Parathyroid adenoma (tissue), 2 donors: Measurements from ENCODE around the gene PDZD7.

ENCODE experiments used
- H2AFZ ChIP-seq: fragments of 300-600 bp; sonication (generic); one replicate; pipeline ENCODE4 v1.7.0; 2017; ENCODE audit warnings: antibody characterized with exemption, mild to moderate bottlenecking
- H3K27ac ChIP-seq: fragments of 300-600 bp; sonication (generic); one replicate; pipeline ENCODE4 v1.7.0; 2017
- H3K27me3 ChIP-seq: fragments of 300-600 bp; sonication (generic); one replicate; pipeline ENCODE4 v1.7.0; 2017; ENCODE audit warnings: low read length; ENCODE audit not compliant: control insufficient read depth, insufficient read depth
- H3K36me3 ChIP-seq: fragments of 300-600 bp; sonication (generic); one replicate; pipeline ENCODE4 v1.7.0; 2017; ENCODE audit warnings: low read length; ENCODE audit not compliant: control insufficient read depth, insufficient read depth
- H3K4me1 ChIP-seq: fragments of 300-600 bp; sonication (generic); one replicate; pipeline ENCODE4 v1.7.0; 2017; ENCODE audit warnings: control low read depth
- H3K4me2 ChIP-seq: fragments of 300-600 bp; sonication (generic); one replicate; pipeline ENCODE4 v1.7.0; 2017; ENCODE audit warnings: low read length
- H3K4me3 ChIP-seq: fragments of 300-600 bp; sonication (generic); one replicate; pipeline ENCODE4 v1.7.0; 2017; ENCODE audit warnings: low read depth, low read length
- H3K79me2 ChIP-seq: fragments of 300-600 bp; sonication (generic); one replicate; pipeline ENCODE4 v1.7.0; 2017; ENCODE audit warnings: control low read depth
- H3K9ac ChIP-seq: fragments of 300-600 bp; sonication (generic); one replicate; pipeline ENCODE4 v1.7.0; 2017; ENCODE audit warnings: mild to moderate bottlenecking
- H3K9me3 ChIP-seq: fragments of 300-600 bp; sonication (generic); one replicate; pipeline ENCODE4 v1.7.0; 2017; ENCODE audit warnings: low read length; ENCODE audit not compliant: control insufficient read depth
- TF ChIP-seq, protein P1 (sequence below): fragments of 300-600 bp; sonication (generic); IDR thresholded peaks from one replicate; pipeline ENCODE4 v1.7.0; 2017; ENCODE audit warnings: antibody characterized with exemption, mild to moderate bottlenecking
- donor health status: primary hyperparathyroidism.

Gene PDZD7

DNA sequence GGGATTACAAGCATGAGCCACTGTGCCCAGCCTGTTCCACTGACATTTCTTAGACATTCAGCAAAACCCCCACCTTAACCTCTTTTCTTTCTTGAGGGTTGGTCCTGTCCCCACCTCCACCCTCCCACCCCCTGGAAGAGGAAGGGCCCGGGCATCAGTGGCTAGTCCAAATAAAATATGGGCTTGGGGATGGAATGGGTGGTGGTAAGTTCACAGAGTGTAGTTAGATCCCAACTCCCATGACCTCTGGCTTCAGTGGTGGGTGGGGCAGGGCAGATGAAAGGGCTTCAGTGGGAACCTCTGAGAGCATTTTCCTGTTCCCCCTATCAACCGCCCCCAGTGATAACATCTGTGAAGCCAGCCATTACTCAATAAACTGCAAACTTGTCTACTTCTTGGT lies 9.9 kb upstream of the PDZD7 start:
- Histone ChIP-seq H2AFZ (no peak overlapping the region), H3K4me2 (no peak overlapping the region), H3K79me2 (no peaks in the 10 kb centered on the region), H3K36me3 (no peaks in the 10 kb centered on the region), H3K4me3 (no peak overlapping the region), H3K27ac (no peak overlapping the region), H3K27me3 (no peaks in the 10 kb centered on the region), H3K4me1 (peaks cover 16% of the 10 kb centered on the region), H3K9me3 (no peaks in the 10 kb centered on the region), H3K9ac (no peak overlapping the region)
- TF ChIP-seq, protein P1, sequence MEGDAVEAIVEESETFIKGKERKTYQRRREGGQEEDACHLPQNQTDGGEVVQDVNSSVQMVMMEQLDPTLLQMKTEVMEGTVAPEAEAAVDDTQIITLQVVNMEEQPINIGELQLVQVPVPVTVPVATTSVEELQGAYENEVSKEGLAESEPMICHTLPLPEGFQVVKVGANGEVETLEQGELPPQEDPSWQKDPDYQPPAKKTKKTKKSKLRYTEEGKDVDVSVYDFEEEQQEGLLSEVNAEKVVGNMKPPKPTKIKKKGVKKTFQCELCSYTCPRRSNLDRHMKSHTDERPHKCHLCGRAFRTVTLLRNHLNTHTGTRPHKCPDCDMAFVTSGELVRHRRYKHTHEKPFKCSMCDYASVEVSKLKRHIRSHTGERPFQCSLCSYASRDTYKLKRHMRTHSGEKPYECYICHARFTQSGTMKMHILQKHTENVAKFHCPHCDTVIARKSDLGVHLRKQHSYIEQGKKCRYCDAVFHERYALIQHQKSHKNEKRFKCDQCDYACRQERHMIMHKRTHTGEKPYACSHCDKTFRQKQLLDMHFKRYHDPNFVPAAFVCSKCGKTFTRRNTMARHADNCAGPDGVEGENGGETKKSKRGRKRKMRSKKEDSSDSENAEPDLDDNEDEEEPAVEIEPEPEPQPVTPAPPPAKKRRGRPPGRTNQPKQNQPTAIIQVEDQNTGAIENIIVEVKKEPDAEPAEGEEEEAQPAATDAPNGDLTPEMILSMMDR, result no peak

GRCh38 chr10:101040061-101040460 lies 9.1 kb upstream of the PDZD7 start:
- H3K79me2 ChIP-seq, result no peaks in the 10 kb centered on the region
- H3K9ac ChIP-seq, result no peak overlapping the region
- H2AFZ ChIP-seq, result no peak overlapping the region
- peaks cover 16% of the 10 kb centered on the region for H3K4me1 ChIP-seq
- H3K27ac ChIP-seq, result no peak overlapping the region
- no peaks in the 10 kb centered on the region for H3K9me3 ChIP-seq
- H3K4me2 ChIP-seq, result no peak overlapping the region
- no peaks in the 10 kb centered on the region for H3K27me3 ChIP-seq
- H3K4me3 ChIP-seq, result no peak overlapping the region
- TF ChIP-seq, protein P1, result no peak
- no peaks in the 10 kb centered on the region for H3K36me3 ChIP-seq

DNA sequence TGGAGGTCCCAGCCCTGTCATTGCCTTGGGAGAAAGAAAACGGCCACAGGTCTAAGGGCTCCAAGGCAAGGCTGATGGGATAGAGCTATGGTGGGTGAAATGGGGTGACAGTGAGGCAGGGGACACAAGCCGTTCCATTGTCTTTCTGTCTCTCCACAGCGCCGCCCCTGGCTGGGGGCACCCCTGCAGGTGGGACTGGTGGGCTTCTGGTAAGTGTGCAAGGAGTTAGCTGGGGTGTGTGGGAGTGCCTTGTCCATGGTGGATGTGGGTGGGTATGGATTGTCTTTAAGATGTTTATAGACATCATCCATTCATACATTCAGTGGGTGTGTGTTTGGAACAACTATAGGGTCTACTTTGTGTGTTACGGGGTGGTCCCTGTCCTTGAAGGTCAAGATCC lies 7.6 kb upstream of the PDZD7 start:
- Histone ChIP-seq H3K27me3 (no peaks in the 10 kb centered on the region), H3K36me3 (no peaks in the 10 kb centered on the region), H3K4me3 (no peak overlapping the region), H2AFZ (no peak overlapping the region), H3K9me3 (no peaks in the 10 kb centered on the region), H3K27ac (no peak overlapping the region), H3K4me2 (no peak overlapping the region), H3K9ac (no peak overlapping the region), H3K79me2 (no peaks in the 10 kb centered on the region), H3K4me1 (peaks cover 16% of the 10 kb centered on the region)
- TF ChIP-seq, protein P1, result no peak

GRCh38 chr10:101036726-101037125 lies 5.8 kb upstream of the PDZD7 start:
- Histone ChIP-seq H3K9ac (no peak overlapping the region), H3K9me3 (no peaks in the 10 kb centered on the region), H3K36me3 (no peaks in the 10 kb centered on the region), H3K27me3 (no peaks in the 10 kb centered on the region), H3K4me1 (peaks cover 18% of the 10 kb centered on the region), H3K79me2 (no peaks in the 10 kb centered on the region), H3K4me2 (no peak overlapping the region), H3K4me3 (no peak overlapping the region), H2AFZ (no peak overlapping the region), H3K27ac (no peak overlapping the region)
- TF ChIP-seq, protein P1, result no peak

DNA sequence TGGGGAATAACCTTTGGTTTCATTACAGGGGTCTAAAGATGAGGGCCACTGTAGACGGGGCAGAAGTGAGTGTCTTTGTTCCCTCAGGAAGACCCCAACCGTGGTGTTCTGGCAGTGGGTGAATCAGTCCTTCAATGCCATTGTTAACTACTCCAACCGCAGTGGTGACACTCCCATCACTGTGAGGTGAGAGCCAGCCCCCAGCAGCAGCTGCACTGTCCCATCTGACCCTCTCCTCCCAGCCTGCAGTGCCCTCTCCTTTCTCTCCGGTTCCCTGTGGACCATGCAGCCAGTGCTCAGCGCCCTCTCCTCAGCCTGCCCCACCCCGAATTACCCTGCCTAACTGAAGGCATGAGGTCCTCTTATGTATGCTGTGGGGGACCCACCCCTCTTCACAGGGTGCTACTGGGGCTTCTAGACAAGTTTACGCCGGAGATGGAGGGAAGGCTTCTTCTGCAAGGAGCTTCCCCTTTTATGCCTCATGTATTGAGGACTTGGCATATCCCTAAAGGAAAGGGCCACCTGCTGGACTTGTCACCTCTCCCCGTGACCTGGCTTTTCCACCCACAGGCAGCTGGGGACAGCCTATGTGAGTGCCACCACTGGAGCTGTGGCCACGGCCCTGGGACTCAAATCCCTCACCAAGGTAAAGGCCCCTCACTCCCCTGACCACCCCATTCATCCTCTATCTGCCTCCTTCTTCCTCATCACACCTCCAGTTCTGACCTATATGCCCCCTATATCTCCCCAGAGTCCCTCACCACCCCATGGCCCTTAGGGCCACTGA lies 5.2 kb upstream of the PDZD7 start:
- no peak overlapping the region for H3K4me2 ChIP-seq
- TF ChIP-seq, protein P1, result no peak
- H3K27ac ChIP-seq, result no peak overlapping the region
- no peaks in the 10 kb centered on the region for H3K36me3 ChIP-seq
- H3K9me3 ChIP-seq, result no peaks in the 10 kb centered on the region
- no peak overlapping the region for H2AFZ ChIP-seq
- no peak overlapping the region for H3K4me3 ChIP-seq
- H3K4me1 ChIP-seq, result peaks cover 12% of the 10 kb centered on the region
- H3K9ac ChIP-seq, result no peak overlapping the region
- H3K79me2 ChIP-seq, result no peaks in the 10 kb centered on the region
- H3K27me3 ChIP-seq, result no peaks in the 10 kb centered on the region
